ENCODE results near the gene CACNA1F.

Gene CACNA1F

DNA sequence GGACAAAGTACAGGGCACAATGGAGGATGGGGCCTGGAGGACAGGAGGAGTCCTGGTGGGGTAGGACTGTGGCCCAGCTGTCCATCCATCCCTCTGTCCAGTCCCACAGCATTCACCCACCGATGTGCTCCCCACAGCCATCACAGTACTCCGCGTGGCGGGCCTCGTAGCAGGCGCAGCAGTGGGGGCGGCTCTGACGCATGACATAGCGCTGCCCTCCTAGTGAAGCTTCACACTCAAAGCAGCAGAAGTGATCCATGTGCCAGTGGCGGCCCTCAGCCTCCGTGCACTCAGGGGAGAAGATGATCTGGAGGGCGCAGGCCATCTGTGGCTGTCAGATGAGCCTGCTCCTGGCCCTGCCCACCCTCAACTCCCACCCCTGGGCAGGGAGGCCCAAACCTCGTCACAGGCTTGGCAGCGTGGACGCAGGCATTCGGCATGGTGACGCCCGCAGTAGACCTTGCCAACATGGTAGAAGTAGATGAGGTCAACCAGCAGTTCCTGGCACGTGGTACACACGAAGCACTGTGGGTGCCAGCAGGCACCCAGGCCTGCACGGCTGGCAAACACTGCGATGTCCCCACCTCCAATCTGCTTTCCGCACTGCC lies 55.2 kb downstream of the CACNA1F start:
- Histone ChIP-seq H3K27me3 (ENCODE audit: insufficient read depth, poor library complexity, severe bottlenecking) (no peaks in the 10 kb centered on the region), H3K4me3 (replicated peaks; ENCODE audit: insufficient read depth, low read length) (no peak overlapping the region), H3K27ac (replicated peaks) (no peak overlapping the region; the same call in 1 of the 2 replicates)
- no peak for DNase-seq (ENCODE audit: low read depth in 1 of 2, low spot score in 1 of 2)
- TF ChIP-seq GABPA (IDR thresholded peaks at IDR 0.05; ENCODE audit: low read depth) (no peak), SPI1 (IDR thresholded peaks at IDR 0.05; ENCODE audit: borderline replicate concordance, low read depth) (no peak), POLR2AphosphoS5 (IDR thresholded peaks at IDR 0.05; ENCODE audit: low read depth) (no peak), CTCF (IDR thresholded peaks at IDR 0.05; ENCODE audit: insufficient read depth, low read length) (no peak), REST (IDR thresholded peaks at IDR 0.05; ENCODE audit: insufficient replicate concordance, low read depth) (no peak)

DNA sequence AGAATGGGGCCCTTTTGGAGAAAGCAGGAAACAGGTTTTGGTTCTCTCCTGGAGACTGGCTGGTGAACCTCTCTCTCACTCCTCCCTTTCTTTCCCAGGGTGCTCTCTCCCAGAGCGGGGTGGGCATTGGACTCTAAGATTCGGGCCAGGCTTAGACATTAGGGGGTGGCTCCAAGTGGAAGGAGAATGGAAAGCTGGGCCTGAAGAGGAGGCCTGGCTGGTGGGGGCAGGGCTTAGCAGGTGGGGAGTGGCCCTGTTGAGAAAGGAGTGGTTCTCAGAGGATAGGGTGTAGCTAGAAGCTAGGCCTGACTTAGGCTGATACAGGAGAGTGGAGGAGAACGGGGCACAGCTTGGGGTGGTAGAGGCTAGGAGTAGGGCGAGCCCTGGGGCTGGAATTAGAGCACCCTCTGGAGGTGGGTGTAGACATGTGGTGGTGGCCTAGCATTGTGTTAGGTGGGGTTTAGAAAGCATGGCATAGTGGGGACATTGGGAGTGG lies 55.8 kb downstream of the CACNA1F start:
- H3K27ac ChIP-seq (replicated peaks), result peak overlapping the region; percentile 75

DNA sequence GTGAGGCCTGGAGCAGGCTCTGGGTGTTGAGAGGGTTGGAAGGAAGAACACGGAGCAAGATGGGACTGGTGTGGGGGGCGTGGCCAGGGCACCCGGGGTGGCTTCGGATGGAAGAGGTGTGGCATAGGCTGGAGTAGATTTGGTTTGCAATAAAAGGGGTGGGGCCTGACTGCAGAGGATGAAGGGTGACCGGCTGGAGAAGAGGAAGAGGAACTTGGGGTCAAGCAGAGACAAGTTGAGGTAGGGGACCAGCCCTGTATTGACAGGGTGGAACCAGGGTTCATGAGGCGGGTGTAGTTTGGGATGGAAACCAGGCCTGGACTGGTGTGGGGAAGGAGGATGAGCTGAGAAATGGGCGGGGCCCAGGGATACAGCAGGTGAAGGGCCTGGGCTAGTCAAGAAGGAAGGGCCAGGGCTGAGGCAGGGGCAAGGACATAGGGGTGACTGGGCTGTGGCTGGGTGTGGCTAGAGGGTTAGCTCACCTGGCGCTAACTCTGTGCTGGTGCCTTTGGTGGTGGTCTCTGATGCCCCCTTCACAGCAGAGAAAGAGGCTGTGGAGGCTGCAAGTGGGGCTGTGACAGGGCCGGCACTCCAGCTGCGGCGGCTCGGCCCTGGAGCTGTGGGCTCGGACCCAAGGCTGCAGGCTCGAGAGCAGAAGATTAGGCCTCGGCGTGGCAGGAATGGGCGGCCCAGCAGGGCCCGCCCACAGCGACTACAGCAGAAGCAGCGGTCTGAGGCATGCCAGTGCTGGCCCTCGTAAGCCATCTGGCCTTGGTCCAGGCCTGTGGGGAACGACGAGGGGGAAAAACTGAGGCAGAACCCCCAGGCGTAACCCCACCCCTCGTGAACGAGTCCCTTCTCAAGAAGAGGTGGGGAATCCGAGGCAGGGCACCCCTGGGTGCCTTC lies 56.5 kb downstream of the CACNA1F start:
- peak; percentile 51; the same call in 1 of the 2 replicates for TF ChIP-seq SPI1 (IDR thresholded peaks at IDR 0.05; ENCODE audit: borderline replicate concordance, low read depth)
- TF ChIP-seq GABPA (IDR thresholded peaks at IDR 0.05; ENCODE audit: low read depth), result no peak
- DNase-seq (ENCODE audit: low read depth in 1 of 2, low spot score in 1 of 2), result peak; percentile 82 to 86
- no peaks in the 10 kb centered on the region for H3K27me3 ChIP-seq (ENCODE audit: insufficient read depth, poor library complexity, severe bottlenecking)
- H3K4me3 ChIP-seq (replicated peaks; ENCODE audit: insufficient read depth, low read length), result peak overlapping the region; percentile 22
- peak overlapping the region; percentile 75 for H3K27ac ChIP-seq (replicated peaks)

More for the DNA sequence above, 55.8 kb downstream of the CACNA1F start:
- Histone ChIP-seq H3K4me3 (replicated peaks; ENCODE audit: insufficient read depth, low read length) (no peak overlapping the region; the same call in 1 of the 2 replicates), H3K27me3 (ENCODE audit: insufficient read depth, poor library complexity, severe bottlenecking) (no peaks in the 10 kb centered on the region)
- DNase-seq (ENCODE audit: low read depth in 1 of 2, low spot score in 1 of 2), result peak in 1 of 2 experiments; percentile 72
- TF ChIP-seq CTCF (IDR thresholded peaks at IDR 0.05; ENCODE audit: insufficient read depth, low read length) (peak; percentile 22), SPI1 (IDR thresholded peaks at IDR 0.05; ENCODE audit: borderline replicate concordance, low read depth) (no peak)

- no peak for DNase-seq (ENCODE audit: low read depth in 1 of 2, low spot score in 1 of 2)
- TF ChIP-seq CTCF (IDR thresholded peaks at IDR 0.05; ENCODE audit: insufficient read depth, low read length), result no peak
- no peak for TF ChIP-seq SPI1 (IDR thresholded peaks at IDR 0.05; ENCODE audit: borderline replicate concordance, low read depth)
- no peak for TF ChIP-seq GABPA (IDR thresholded peaks at IDR 0.05; ENCODE audit: low read depth)
- TF ChIP-seq POLR2AphosphoS5 (IDR thresholded peaks at IDR 0.05; ENCODE audit: low read depth), result no peak
- no peak for TF ChIP-seq REST (IDR thresholded peaks at IDR 0.05; ENCODE audit: insufficient replicate concordance, low read depth)
- Histone ChIP-seq H3K4me3 (replicated peaks; ENCODE audit: insufficient read depth, low read length) (no peak overlapping the region), H3K27me3 (ENCODE audit: insufficient read depth, poor library complexity, severe bottlenecking) (no peaks in the 10 kb centered on the region), H3K27ac (replicated peaks) (no peak overlapping the region; the same call in 1 of the 2 replicates)
These were observed 57.5 kb downstream of the CACNA1F start for GRCh38 chrX:49175435-49176274.

All from HL-60 (cell line).